T-helper 2 cell treated with Interferon-gamma antibody and Interleukin-4, amounts not matched to agents 100 ng/mL and 5 ng/mL, for 36 hours (primary cell): ENCODE measurements around the gene GZMB. TPM values are rescaled to one million over a fixed set of nuclear protein-coding genes. Genes with fewer than 3 reads are reported as not detected.

Experiments
- total RNA-seq: library from RNA; stranded (reverse); gene quantifications from 2 replicates; pipeline ENCODE4 v1.2.3, GENCODE V29; 2022

The GZMB gene
- total RNA-seq, 1 donor from 2014 or later = 127 TPM

Other genes with a start within 250 kb of the GZMB start
- 0.14 TPM in 2 replicates for gene NYNRIN, start 235.2 kb downstream of the GZMB start, total RNA-seq
- gene CBLN3, start 204.5 kb downstream of the GZMB start, total RNA-seq = 5.0 and 5.5 TPM in 2 replicates
- gene KHNYN, start 204.2 kb downstream of the GZMB start, total RNA-seq = 76.6 and 79.3 TPM in 2 replicates
- gene SDR39U1, start 191.4 kb downstream of the GZMB start, total RNA-seq = 48.2 and 56.4 TPM in 2 replicates
- gene CMA1, start 125.9 kb downstream of the GZMB start, total RNA-seq = not detected in 2 replicates
- 0.18 TPM in 1 of 2 replicates, not detected in the other for gene CTSG, start 57.9 kb downstream of the GZMB start, total RNA-seq
- 2.0 and 2.7 TPM in 2 replicates for gene GZMH, start 24.5 kb downstream of the GZMB start, total RNA-seq